Natural killer cell (primary cell): Measurements from ENCODE around the gene OVCH1. TPM values are rescaled to one million over a fixed set of nuclear protein-coding genes. Genes with fewer than 3 reads are reported as not detected.

Experiments used
- ATAC-seq, 3 donors: fragments of 150-1000 bp in 2 of 3; fragments of 200-7000 bp in 1 of 3; cut with Tn5 transposase; 1 replicate in 1 of 3; 2 replicates in 2 of 3; pipeline ENCODE4 v1.10.0; 2021; ENCODE audit warnings: mild to moderate bottlenecking in 2 of 3, moderate library complexity in 2 of 3
- DNase-seq, 2 donors: peaks; one replicate each; pipeline versions ENCODE4 v3.0.0 to v3.0.0-alpha.2; 2013 to 2021; ENCODE audit warnings: mixed read lengths in 1 of 2
- H3K27ac ChIP-seq: one replicate; pipeline ENCODE4 v1.5.1; 2013; ENCODE audit warnings: mild to moderate bottlenecking, low read length
- H3K27me3 ChIP-seq: one replicate; pipeline ENCODE4 v1.6.1; 2013; ENCODE audit warnings: low read length; ENCODE audit not compliant: control insufficient read depth, insufficient read depth
- H3K36me3 ChIP-seq: one replicate; pipeline ENCODE4 v1.6.1; 2013; ENCODE audit warnings: low read length; ENCODE audit not compliant: control insufficient read depth, insufficient read depth
- H3K4me1 ChIP-seq: one replicate; pipeline ENCODE4 v1.6.1; 2013; ENCODE audit warnings: low read length; ENCODE audit not compliant: control insufficient read depth, insufficient read depth
- H3K4me3 ChIP-seq: one replicate; pipeline ENCODE4 v1.5.1; 2013; ENCODE audit warnings: low read length
- H3K9me3 ChIP-seq: one replicate; pipeline ENCODE4 v1.6.1; 2013; ENCODE audit warnings: low read length; ENCODE audit not compliant: control insufficient read depth, insufficient read depth
- H3K27ac Mint-ChIP-seq, 2 donors: one replicate each; pipeline ENCODE4 v1.8.0; 2022; ENCODE audit warnings: mild to moderate bottlenecking in 2 of 2, mixed read lengths in 2 of 2, moderate library complexity in 1 of 2
- H3K27me3 Mint-ChIP-seq, 2 donors: one replicate each; pipeline ENCODE4 v1.8.0; 2022; ENCODE audit warnings: low read depth in 2 of 2, mixed read lengths in 2 of 2
- H3K36me3 Mint-ChIP-seq: one replicate; pipeline ENCODE4 v1.8.0; 2022; ENCODE audit warnings: mixed read lengths
- H3K4me1 Mint-ChIP-seq, 2 donors: one replicate each; pipeline ENCODE4 v1.8.0; 2022; ENCODE audit warnings: mixed read lengths in 2 of 2
- H3K4me3 Mint-ChIP-seq: one replicate; pipeline ENCODE4 v1.8.0; 2022; ENCODE audit warnings: mild to moderate bottlenecking, moderate library complexity, mixed read lengths
- H3K9me3 Mint-ChIP-seq, 2 donors: one replicate each; pipeline ENCODE4 v1.8.0; 2022; ENCODE audit warnings: mixed read lengths in 2 of 2
- CTCF ChIP-seq: fragments of 200-600 bp; IDR thresholded peaks from one replicate; pipeline ENCODE4 v1.8.0; 2022; ENCODE audit warnings: antibody characterized with exemption
- WGBS: methylation state at CpG from one replicate; pipeline ENCODE4 v1.1.7; 2013; ENCODE audit warnings: missing lambda C conversion rate; ENCODE audit not compliant: insufficient coverage; 5-methylcytosine and 5-hydroxymethylcytosine counted together
- intact Hi-C: fragments of 100-400 bp; cut with micrococcal nuclease; formaldehyde crosslinking; loops from one replicate; pipeline ENCODE4 v1.14.2; 2022
- total RNA-seq, 4 donors: library from RNA; stranded (reverse); fragments of 120-200 nt in 1 of 4; gene quantifications; one replicate each; pipeline versions ENCODE4 v1.2.3 to v1.2.4, GENCODE V29; 2013 to 2022

OVCH1 gene
- total RNA-seq, 3 donors from 2014 or later (not counting 1 experiment from before 2014, with no cell fraction given): not detected

GRCh38 chr12:29380536-29381523 is 116.7 kb downstream of the OVCH1 start, which contains the start of gene ERGIC2:
Gene ERGIC2 (minus strand): TSS chr12:29381172. CDS start chr12:29371633, 9,539 bp downstream.
- Histone ChIP-seq H3K27ac (peak within 1 kb of the TSS; percentile 97), H3K9me3 (no peaks in the 10 kb centered on the region), H3K4me1 (peaks cover 3% of the 10 kb centered on the region), H3K36me3 (no peaks in the 10 kb centered on the region), H3K4me3 (peak within 1 kb of the TSS; percentile 98), H3K27me3 (no peaks in the 10 kb centered on the region)
- no peaks in the 10 kb centered on the region for H3K9me3 Mint-ChIP-seq
- peaks cover 36 to 39% of the 10 kb centered on the region in 2 donors for H3K4me1 Mint-ChIP-seq
- ATAC-seq (peak; percentile 95 to 97 (median 95)), DNase-seq (peak; percentile 82 to 99)
- peak within 1 kb of the TSS; percentile 92 to 97 for H3K27ac Mint-ChIP-seq
- H3K27me3 Mint-ChIP-seq: peaks cover 3 to 20% of the 10 kb centered on the region in 2 donors
- under 1% methylated on average over 54 of the region's 55 CpGs for WGBS
- no peaks in the 10 kb centered on the region for H3K36me3 Mint-ChIP-seq
- peak within 1 kb of the TSS; percentile 91 for H3K4me3 Mint-ChIP-seq
- no peak for TF ChIP-seq CTCF
- intact Hi-C loops: loop anchor here (1.0 to 2.0 kb wide), 2 partner anchors 1314 to 1374 kb away; partner anchors contain the start of genes CAPRIN2 and IPO8

Other genes starting within 250 kb of the OVCH1 start
- 10 to 100 TPM; 28.7 to 46.9 (median 37.2) TPM for gene ERGIC2, start 116.5 kb downstream of the OVCH1 start, total RNA-seq